ENCODE measurements around the gene TBC1D5. TPM values are rescaled to one million over a fixed set of nuclear protein-coding genes. Genes with fewer than 3 reads are reported as not detected.

TBC1D5 gene
- total RNA-seq, 4 donors from 2014 or later, result 21.3 to 86.4 (median 48.1) TPM

DNA sequence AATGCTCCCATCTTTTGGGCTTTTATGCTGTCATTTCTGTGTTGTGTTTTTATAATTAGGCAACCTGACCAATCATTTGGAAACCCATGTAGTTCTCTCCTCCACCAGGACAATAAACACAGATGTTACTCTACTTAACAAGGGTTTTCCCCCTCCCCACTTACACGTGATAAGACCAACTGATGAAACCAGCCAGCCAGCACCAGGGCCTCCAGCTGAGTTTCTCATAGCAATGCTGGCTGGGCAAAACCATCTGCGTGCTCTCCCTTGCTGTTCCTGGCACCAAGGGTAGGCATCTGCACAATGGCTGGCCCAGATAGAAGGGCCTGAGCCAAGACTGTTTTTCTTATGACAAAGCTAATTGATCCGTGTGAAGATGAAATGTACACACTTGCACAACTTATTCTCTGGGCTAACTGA lies 547.2 kb downstream of the TBC1D5 start:
- 47 to 58% methylated on average over 3 of the region's 3 CpGs for WGBS, 2 donors (ENCODE audit: low coverage in 1 of 2)
- in situ Hi-C loops (cut with MboI; ENCODE audit: low pct_ligation_motif_present in 1 of 4, low pct_unique_long_range_greater_than_20kb in 1 of 4, low sequenced_read_pairs in 3 of 4) (no loop called here), intact Hi-C loops (cut with DNase I; ENCODE audit: low total_unique reads) (no loop called here)
- no peaks in the 10 kb centered on the region for H3K36me3 ChIP-seq
- no peak overlapping the region for H3K4me3 ChIP-seq
- H3K9me3 ChIP-seq, result no peaks in the 10 kb centered on the region
- peak; percentile 26 for DNase-seq
- TF ChIP-seq EP300 (IDR thresholded peaks at IDR 0.05; ENCODE audit: low read depth), result no peak
- no peak for TF ChIP-seq POLR2A (IDR thresholded peaks at IDR 0.05)
- no peak for TF ChIP-seq POLR2AphosphoS5 (IDR thresholded peaks at IDR 0.05)
- TF ChIP-seq, protein P1, sequence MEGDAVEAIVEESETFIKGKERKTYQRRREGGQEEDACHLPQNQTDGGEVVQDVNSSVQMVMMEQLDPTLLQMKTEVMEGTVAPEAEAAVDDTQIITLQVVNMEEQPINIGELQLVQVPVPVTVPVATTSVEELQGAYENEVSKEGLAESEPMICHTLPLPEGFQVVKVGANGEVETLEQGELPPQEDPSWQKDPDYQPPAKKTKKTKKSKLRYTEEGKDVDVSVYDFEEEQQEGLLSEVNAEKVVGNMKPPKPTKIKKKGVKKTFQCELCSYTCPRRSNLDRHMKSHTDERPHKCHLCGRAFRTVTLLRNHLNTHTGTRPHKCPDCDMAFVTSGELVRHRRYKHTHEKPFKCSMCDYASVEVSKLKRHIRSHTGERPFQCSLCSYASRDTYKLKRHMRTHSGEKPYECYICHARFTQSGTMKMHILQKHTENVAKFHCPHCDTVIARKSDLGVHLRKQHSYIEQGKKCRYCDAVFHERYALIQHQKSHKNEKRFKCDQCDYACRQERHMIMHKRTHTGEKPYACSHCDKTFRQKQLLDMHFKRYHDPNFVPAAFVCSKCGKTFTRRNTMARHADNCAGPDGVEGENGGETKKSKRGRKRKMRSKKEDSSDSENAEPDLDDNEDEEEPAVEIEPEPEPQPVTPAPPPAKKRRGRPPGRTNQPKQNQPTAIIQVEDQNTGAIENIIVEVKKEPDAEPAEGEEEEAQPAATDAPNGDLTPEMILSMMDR (IDR thresholded peaks at IDR 0.05), result no peak
- no peak overlapping the region for H3K27ac ChIP-seq
- H3K27me3 ChIP-seq, result no peaks in the 10 kb centered on the region
- peaks cover 0 to 12% (median 1%) of the 10 kb centered on the region in 4 donors for H3K4me1 ChIP-seq

DNA sequence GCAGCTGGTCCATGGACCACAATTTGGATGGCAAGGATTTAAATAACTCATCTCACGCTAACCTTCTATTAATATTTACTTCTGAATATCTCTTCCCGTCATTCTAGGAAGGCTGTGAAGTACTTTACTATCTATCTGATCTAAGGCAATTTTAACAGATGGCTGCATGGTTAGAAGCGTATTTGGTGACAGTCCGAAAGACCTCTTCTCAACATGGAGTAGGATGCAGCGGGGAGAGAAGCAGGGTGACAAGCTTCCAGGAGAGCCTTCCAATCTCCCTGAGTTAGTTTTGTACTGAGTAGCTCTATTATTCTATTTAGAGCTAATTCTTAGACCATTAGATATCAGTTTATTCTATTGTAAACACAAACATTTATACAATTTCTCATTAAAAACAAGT lies 548.3 kb downstream of the TBC1D5 start:
- Histone ChIP-seq H3K9me3 (no peaks in the 10 kb centered on the region), H3K4me1 (peaks cover 0 to 12% (median 1%) of the 10 kb centered on the region in 4 donors), H3K27ac (no peak overlapping the region), H3K36me3 (no peaks in the 10 kb centered on the region), H3K27me3 (no peaks in the 10 kb centered on the region), H3K4me3 (no peak overlapping the region)
- DNase-seq, result no peak
- in situ Hi-C loops (cut with MboI; ENCODE audit: low pct_ligation_motif_present in 1 of 4, low pct_unique_long_range_greater_than_20kb in 1 of 4, low sequenced_read_pairs in 3 of 4) (no loop called here), intact Hi-C loops (cut with DNase I; ENCODE audit: low total_unique reads) (loop anchor here (5.0 kb wide), 1 partner anchor 1628 kb away; no protein-coding TSS in a partner anchor)
- 90 to 99% methylated on average over 5 of the region's 5 CpGs for WGBS, 2 donors (ENCODE audit: low coverage in 1 of 2)
- TF ChIP-seq POLR2A (IDR thresholded peaks at IDR 0.05), result no peak
- TF ChIP-seq, protein P1 (IDR thresholded peaks at IDR 0.05), result no peak
- no peak for TF ChIP-seq POLR2AphosphoS5 (IDR thresholded peaks at IDR 0.05)
- no peak for TF ChIP-seq EP300 (IDR thresholded peaks at IDR 0.05; ENCODE audit: low read depth)

DNA sequence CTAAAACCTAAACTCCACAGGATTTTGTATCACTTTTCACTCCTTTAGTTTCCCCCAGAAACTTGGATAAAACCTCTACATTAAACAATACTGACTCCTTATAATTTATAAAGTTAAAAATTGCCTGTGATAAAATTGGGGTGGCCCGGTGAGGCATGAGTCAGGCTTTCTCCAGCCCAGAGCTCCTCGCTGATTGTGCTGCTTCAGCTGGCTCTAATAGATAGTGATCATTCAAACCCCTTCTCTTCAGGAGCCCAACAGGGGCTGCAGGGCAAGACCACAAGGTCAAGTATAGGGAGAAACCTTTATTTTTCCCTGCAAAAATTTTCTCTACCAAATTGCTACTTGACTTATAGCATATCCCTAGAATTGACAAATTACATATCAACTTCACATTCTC lies 549.4 kb downstream of the TBC1D5 start:
- Histone ChIP-seq H3K36me3 (no peaks in the 10 kb centered on the region), H3K9me3 (no peaks in the 10 kb centered on the region), H3K27ac (no peak overlapping the region), H3K27me3 (no peaks in the 10 kb centered on the region), H3K4me1 (peaks cover 0 to 12% (median 1%) of the 10 kb centered on the region in 4 donors), H3K4me3 (no peak overlapping the region)
- 83 to 95% methylated on average over 1 to 2 of the region's 2 CpGs for WGBS, 2 donors (ENCODE audit: low coverage in 1 of 2)
- TF ChIP-seq POLR2AphosphoS5 (IDR thresholded peaks at IDR 0.05), result no peak
- TF ChIP-seq EP300 (IDR thresholded peaks at IDR 0.05; ENCODE audit: low read depth), result no peak
- no peak for TF ChIP-seq POLR2A (IDR thresholded peaks at IDR 0.05)
- TF ChIP-seq, protein P1 (IDR thresholded peaks at IDR 0.05), result no peak
- in situ Hi-C loops (cut with MboI; ENCODE audit: low pct_ligation_motif_present in 1 of 4, low pct_unique_long_range_greater_than_20kb in 1 of 4, low sequenced_read_pairs in 3 of 4) (no loop called here), intact Hi-C loops (cut with DNase I; ENCODE audit: low total_unique reads) (loop anchor here (5.0 kb wide), 1 partner anchor 1629 kb away; no protein-coding TSS in a partner anchor)
- no peak for DNase-seq

DNA sequence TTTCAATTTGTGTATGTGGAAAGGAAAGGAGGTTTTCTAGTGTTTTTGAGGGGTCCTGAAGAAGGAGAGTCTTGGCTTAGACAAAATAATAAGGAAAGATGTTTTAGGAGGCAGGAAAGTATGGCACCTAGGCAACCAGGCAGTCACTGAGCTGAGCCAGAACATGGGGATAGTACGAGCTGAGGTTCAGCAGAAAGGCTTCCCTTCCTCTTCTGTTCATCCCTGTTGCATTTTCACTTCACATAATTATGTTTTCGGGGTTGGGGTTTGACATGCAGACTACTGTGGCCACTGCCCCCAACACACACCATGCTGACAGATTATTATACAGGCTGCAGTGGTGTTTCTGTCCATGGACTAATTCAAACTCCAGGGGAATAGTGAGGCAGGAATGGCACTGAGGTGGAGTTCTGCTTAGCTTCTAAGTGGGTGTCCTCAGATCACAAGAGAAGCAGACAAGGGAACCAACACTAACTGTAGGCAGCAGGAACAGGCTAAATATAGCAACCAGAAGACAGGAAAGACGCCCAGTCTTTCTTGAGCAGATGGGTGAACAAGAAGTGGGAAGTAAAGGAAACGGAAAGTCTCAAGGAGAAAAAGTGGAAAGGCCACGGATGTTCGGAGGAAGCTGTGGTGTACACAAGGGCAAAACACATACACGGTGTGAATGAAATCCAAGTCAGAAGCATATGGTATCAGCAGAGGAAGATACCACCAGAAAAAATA lies 551.9 kb downstream of the TBC1D5 start:
- no peak for DNase-seq
- Histone ChIP-seq H3K9me3 (no peaks in the 10 kb centered on the region), H3K4me1 (peaks cover 0 to 3% (median 0%) of the 10 kb centered on the region in 4 donors), H3K27me3 (no peaks in the 10 kb centered on the region), H3K36me3 (no peaks in the 10 kb centered on the region), H3K4me3 (no peak overlapping the region), H3K27ac (no peak overlapping the region)
- WGBS, 2 donors (ENCODE audit: low coverage in 1 of 2), result 73 to 80% methylated on average over 7 of the region's 7 CpGs
- in situ Hi-C loops (cut with MboI; ENCODE audit: low pct_ligation_motif_present in 1 of 4, low pct_unique_long_range_greater_than_20kb in 1 of 4, low sequenced_read_pairs in 3 of 4) (no loop called here), intact Hi-C loops (cut with DNase I; ENCODE audit: low total_unique reads) (loop anchor here (5.0 kb wide), 1 partner anchor 1632 kb away; no protein-coding TSS in a partner anchor)
- TF ChIP-seq, protein P1 (IDR thresholded peaks at IDR 0.05), result no peak
- TF ChIP-seq POLR2A (IDR thresholded peaks at IDR 0.05) (no peak), EP300 (IDR thresholded peaks at IDR 0.05; ENCODE audit: low read depth) (no peak), POLR2AphosphoS5 (IDR thresholded peaks at IDR 0.05) (no peak)
